HG03095 (cell line): ENCODE data around the gene UFSP1.
"Not testable (repeated sequence)": the region's sequence is repeated elsewhere in the genome, so short reads cannot be mapped to it uniquely, and the experiment has no call there.

Experiments used
- ATAC-seq: cut with Tn5 transposase; IDR thresholded peaks from one replicate; pipeline ENCODE4 v1.9.1; 2021; ENCODE audit warnings: moderate library complexity; ENCODE audit not compliant: unreplicated experiment

UFSP1 gene

DNA sequence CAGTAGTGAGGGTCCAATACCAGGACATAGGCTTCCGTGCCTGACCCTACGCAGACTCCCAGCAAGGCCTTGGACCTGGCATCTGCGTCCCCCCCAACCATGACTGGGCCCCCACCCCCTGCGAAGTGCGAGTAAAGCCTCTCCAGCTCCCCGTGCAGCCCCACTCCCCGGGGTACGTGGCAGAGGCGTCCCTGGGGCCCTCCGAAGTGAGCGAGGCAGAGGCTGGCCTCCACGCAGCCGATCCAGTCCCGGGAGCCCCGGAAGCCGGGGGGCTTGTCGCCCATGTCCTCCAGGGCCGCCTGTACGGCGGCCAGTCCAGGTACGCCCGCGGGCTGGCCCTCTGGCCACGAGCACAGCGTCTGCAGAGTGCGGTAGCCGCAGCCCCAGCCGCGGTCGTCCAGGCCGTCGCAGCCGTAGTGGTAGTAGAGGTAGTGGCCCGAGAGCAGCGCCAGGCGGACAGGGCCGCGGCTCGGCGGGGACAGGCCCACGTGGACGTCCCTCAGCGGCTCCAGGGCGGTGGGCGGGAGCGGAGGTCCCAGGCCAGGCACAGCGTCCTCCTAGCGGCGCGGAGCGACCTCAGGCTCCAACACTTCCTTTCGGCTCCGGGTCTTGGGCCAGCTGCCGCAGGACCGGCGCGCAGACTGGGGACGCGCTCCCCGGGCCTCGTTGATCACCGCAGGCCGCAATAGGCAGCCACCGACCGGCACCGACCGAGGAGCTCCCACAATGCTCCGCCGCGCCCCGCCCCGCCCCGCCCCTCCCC lies at the start of gene UFSP1:
Gene UFSP1 (minus strand): TSS at position 728 of the 763 bp plus-strand sequence. CDS start 444 bp downstream, at position 284.
- no peak for ATAC-seq

GRCh38 chr7:100936167-100936566 lies 46.7 kb upstream of the UFSP1 start:
- ATAC-seq = not testable (repeated sequence)

DNA sequence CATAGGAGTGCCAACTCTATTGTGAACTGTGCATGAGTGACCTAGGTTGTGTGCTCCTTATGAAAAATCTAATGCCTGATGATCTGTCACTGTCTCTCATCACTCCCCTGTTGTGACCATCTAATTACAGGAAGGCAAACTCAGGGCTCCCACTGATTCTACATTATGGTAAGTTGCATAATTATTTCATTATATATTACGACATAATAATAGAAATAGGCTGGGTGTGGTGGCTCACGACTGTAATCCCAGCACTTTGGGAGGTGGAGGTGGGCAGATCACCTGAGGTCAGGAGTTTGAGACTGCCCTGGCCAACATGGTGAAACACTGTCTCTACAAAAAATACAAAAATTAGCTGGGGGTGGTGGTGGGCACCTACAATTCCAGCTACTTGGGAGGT lies 45.9 kb upstream of the UFSP1 start:
- not testable (repeated sequence) for ATAC-seq

- ATAC-seq = no peak
Measured at GRCh38 chr7:100933734-100934133, 44.2 kb upstream of the UFSP1 start.

- ATAC-seq = no peak
Measured at GRCh38 chr7:100929808-100930174, 40.3 kb upstream of the UFSP1 start.

- not testable (repeated sequence) for ATAC-seq
Measured at GRCh38 chr7:100923616-100924015, 34.1 kb upstream of the UFSP1 start.

DNA sequence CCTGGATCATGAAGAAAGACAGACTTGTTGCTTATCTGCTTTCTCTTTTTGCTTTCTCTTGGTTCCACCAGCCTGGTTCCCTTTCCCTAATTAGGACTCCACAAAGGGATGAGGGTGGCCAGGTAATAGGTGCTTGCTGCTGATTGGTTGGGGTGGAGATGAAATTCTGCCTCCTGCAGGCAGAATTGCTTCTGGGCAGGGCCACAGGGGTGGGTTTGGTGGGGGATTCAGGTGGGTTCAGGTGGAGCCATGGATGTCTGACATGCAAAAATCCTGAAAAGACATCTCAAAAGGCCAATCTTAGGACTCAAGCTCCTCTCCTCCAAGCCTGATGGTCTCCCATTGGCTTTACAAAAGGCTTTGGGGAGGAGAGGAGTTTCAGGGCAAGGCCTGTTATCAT lies 31.5 kb upstream of the UFSP1 start:
- no peak for ATAC-seq

- not testable (repeated sequence) for ATAC-seq
Measured at GRCh38 chr7:100919779-100920437, 30.4 kb upstream of the UFSP1 start.

DNA sequence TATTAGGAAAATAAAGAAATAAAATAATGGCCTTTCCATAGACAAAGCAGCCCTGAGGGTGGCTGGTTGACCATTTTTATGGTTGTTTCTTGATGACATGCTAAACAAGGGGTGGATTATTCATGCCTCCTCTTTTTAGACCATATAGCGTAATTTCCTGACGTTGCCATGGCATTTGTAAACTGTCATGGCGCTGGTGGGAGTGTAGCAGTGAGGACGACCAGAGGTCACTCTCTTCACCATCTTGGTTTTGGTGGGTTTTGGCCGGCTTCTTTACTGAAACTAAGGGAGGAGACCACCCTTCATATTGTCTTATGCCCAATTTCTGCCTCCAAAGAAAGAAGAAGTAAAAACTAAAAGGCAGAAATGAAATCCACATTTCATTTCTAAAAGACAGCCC lies 29.8 kb upstream of the UFSP1 start:
- ATAC-seq = not testable (repeated sequence)

- ATAC-seq = no peak
Measured at GRCh38 chr7:100914879-100915447, 25.4 kb upstream of the UFSP1 start.

DNA sequence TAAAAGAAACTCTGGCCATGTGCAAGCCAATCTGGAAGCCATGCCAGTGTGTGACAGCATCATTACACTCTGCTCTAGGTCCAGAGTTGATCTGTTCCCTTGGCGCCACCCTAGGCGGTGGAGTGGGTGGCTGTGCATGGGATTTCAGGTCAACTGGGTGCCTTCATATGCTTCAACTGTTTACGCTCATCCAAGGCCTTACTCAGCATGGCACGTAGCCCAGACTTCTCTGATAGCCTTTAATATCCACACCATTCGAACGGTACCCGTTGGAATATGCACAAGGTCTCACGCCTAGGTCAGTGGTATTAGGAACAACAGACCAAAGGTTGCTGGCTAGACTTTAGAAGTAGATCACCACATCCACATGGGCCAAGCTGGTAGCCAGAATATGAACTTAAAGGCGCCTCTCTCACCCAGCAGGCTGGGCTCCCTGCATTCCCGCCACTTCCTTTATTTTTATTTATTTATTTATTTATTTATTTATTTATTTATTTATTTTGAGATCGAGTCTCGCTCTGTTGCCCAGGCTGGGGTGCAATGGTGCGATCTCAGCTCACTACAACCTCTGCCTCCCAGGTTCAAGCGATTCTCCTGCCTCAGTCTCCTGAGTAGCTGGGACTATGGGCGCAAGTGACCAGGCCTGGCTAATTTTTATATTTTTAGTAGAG lies 24.8 kb upstream of the UFSP1 start:
- no peak for ATAC-seq

DNA sequence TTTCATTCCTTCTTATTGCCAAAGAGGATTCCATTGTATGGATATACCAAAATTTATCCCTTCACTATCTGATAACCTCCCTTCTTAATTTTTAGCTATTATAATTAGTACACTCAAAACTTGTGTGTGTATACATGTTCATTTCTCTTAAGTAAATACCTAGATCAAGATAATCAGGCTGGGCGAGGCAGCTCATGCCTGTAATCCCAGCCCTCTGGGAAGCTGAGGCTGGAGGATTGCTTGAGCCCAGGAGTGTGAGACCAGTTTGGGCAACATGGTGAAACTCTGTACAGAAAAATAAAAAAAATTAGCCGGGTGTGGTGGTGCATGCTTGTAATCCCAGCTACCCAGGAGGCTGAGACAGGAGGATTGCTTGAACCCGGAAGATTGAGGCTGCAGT lies 22.0 kb upstream of the UFSP1 start:
- ATAC-seq = no peak

DNA sequence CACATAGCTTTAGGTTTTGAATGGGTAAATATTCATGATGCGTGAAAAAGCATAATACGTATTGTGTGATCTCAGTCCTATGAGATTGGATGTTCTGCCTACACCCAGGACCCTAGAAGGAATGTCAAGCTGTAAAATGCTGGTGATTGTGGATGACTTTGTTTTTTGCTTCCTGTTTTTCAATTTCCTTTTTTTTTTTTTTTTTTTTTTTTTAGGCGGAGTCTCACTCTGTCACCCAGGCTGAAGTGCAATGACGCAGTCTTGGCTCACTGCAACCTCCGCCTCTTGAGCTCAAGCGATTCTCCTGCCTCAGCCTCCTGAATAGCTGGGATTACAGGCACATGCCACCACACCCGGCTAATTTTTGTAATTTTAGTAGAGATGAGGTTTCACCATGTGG lies 20.9 kb upstream of the UFSP1 start:
- not testable (repeated sequence) for ATAC-seq

DNA sequence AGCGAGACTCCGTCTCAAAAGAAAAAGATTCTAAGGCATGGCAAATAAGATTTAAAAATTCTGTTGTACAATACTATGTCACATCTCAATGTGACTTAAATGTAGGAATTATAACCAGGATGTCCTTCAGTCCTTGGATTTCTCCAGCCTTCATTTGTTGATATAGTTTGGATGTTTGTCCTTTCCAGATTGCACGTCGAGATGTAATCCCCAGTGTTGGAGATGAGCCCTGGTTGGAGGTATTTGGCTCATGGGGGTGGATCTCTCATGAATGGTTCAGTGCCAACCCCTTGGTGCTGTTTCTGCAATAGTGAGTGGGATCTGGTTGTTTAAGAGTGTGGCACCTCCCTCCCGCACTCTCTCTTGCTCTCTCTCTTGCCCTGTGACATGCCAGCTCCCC lies 19.0 kb upstream of the UFSP1 start:
- no peak for ATAC-seq

DNA sequence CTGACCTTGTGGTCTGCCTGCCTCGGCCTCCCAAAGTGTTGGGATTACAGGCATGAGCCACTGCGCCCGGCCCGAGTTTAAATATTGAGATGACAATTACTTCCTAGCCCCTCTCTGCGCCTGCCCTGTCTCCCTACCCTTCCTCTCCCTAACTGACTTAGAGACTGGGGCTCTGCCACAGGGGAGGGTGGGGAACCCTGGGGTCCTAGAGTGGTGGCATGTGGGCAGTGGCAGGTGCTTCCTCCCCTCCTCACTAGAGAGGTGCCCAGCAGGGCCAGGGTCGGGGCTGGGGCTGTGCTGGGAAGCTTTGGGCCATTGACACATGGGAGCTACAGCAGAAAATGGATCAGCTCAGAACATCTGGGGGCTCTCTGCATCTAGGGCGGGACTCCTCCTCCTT lies 13.1 kb upstream of the UFSP1 start:
- no peak for ATAC-seq

DNA sequence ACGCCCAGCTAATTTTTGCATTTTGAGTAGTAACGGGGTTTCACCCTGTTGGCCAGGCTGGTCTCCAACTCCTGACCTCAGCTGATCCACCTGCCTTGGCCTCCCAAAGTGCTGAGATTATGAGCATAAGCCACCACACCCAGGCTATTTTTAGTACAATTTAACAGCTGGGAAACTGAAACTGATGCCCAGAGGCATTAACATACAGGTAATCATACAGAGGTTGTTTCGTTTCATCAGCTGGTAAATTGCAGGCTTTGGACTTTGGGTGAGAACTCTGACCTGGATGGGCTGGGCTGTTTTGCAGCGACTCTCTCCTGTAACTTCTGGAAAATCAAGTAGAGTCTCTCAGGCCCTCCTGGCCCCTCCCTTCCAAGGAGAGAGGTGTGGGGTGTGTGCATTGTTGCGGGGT lies 12.4 kb upstream of the UFSP1 start:
- no peak for ATAC-seq

- ATAC-seq = no peak
Measured at GRCh38 chr7:100900978-100901377, 11.5 kb upstream of the UFSP1 start.

GRCh38 chr7:100899432-100899831 lies 9.9 kb upstream of the UFSP1 start:
- no peak for ATAC-seq

GRCh38 chr7:100897772-100898454 lies 8.4 kb upstream of the UFSP1 start:
- no peak for ATAC-seq

GRCh38 chr7:100896732-100897608 lies 7.5 kb upstream of the UFSP1 start:
- ATAC-seq = no peak
